Gastrocnemius medialis (tissue), 4 donors: ENCODE measurements around the gene SYNRG.

Source experiments
- POLR2A ChIP-seq, 2 donors: fragments of 450-650 bp; IDR thresholded peaks; one replicate each; pipeline ENCODE4 v1.6.1; 2017; ENCODE audit warnings: antibody characterized with exemption in 2 of 2, mild to moderate bottlenecking in 2 of 2, moderate library complexity in 2 of 2
- TF ChIP-seq, protein P1 (sequence below), 5 experiments: fragments of 450-650 bp in 3 of 5; fragments of 200-600 bp in 2 of 5; sonication (generic) in 2 of 5; IDR thresholded peaks in 4 of 5; conservative IDR thresholded peaks in 1 of 5; 1 replicate in 4 of 5; 2 replicates in 1 of 5; pipeline ENCODE4 v1.5.1; 2016 to 2019; ENCODE audit warnings: antibody characterized with exemption in 5 of 5, mild to moderate bottlenecking in 3 of 5, moderate library complexity in 3 of 5

DNA sequence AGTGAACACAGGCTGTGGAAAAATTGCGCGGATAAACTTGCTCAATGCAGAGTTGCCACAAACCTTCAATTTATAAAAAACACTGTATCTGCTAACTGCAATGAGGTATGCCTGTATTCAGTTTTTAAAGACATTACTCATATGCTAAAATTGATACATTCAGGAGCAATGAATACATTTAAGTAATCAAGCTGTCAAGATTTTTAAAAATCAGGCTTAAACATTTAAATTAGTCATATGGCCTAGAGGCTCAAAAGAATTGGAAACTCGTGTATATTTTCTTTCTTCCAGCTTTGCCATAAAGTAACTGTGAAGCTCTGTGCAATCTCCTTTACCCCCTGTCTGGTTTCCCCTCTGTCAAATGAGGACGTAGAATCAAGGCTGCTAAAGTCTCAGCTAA, 4.1 kb downstream of the SYNRG start:
- TF ChIP-seq, protein P1, sequence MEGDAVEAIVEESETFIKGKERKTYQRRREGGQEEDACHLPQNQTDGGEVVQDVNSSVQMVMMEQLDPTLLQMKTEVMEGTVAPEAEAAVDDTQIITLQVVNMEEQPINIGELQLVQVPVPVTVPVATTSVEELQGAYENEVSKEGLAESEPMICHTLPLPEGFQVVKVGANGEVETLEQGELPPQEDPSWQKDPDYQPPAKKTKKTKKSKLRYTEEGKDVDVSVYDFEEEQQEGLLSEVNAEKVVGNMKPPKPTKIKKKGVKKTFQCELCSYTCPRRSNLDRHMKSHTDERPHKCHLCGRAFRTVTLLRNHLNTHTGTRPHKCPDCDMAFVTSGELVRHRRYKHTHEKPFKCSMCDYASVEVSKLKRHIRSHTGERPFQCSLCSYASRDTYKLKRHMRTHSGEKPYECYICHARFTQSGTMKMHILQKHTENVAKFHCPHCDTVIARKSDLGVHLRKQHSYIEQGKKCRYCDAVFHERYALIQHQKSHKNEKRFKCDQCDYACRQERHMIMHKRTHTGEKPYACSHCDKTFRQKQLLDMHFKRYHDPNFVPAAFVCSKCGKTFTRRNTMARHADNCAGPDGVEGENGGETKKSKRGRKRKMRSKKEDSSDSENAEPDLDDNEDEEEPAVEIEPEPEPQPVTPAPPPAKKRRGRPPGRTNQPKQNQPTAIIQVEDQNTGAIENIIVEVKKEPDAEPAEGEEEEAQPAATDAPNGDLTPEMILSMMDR (IDR thresholded peaks at IDR 0.05 in 4 of 5, conservative IDR thresholded peaks at IDR 0.05 in 1 of 5), result no peak
- TF ChIP-seq POLR2A (IDR thresholded peaks at IDR 0.05), result no peak
